Measurements from ENCODE around the gene NKAIN2.
"Not testable (repeated sequence)": the region's sequence is repeated elsewhere in the genome, so short reads cannot be mapped to it uniquely, and the experiment has no call there.

The NKAIN2 gene

GRCh38 chr6:123908797-123909196, 105.1 kb downstream of the NKAIN2 start:
- no peak overlapping the region for H3K4me3 ChIP-seq (ENCODE audit: low read depth, low read length)
- TF ChIP-seq CTCF (IDR thresholded peaks at IDR 0.05; ENCODE audit: low read depth, low read length): no peak
- no peaks in the 10 kb centered on the region for H3K27me3 ChIP-seq
- no peak for DNase-seq
- H3K4me1 ChIP-seq: no peaks in the 10 kb centered on the region
- no peaks in the 10 kb centered on the region for H3K9me3 ChIP-seq
- H3K36me3 ChIP-seq: no peaks in the 10 kb centered on the region

- no peaks in the 10 kb centered on the region for H3K4me1 ChIP-seq
- no peaks in the 10 kb centered on the region for H3K27me3 ChIP-seq
- H3K36me3 ChIP-seq: no peaks in the 10 kb centered on the region
- no peak overlapping the region for H3K4me3 ChIP-seq (ENCODE audit: low read depth, low read length)
- H3K9me3 ChIP-seq: no peaks in the 10 kb centered on the region
- no peak for TF ChIP-seq CTCF (IDR thresholded peaks at IDR 0.05; ENCODE audit: low read depth, low read length)
- no peak for DNase-seq
Measured at GRCh38 chr6:123909989-123910388, 106.3 kb downstream of the NKAIN2 start.

GRCh38 chr6:123913863-123914262, 110.2 kb downstream of the NKAIN2 start:
- TF ChIP-seq CTCF (IDR thresholded peaks at IDR 0.05; ENCODE audit: low read depth, low read length): no peak
- H3K36me3 ChIP-seq: no peaks in the 10 kb centered on the region
- no peaks in the 10 kb centered on the region for H3K9me3 ChIP-seq
- no peak overlapping the region for H3K4me3 ChIP-seq (ENCODE audit: low read depth, low read length)
- H3K4me1 ChIP-seq: no peaks in the 10 kb centered on the region
- H3K27me3 ChIP-seq: no peaks in the 10 kb centered on the region
- DNase-seq: no peak

- not testable (repeated sequence) for DNase-seq; H3K9me3 ChIP-seq; H3K36me3 ChIP-seq; H3K4me3 ChIP-seq (ENCODE audit: low read depth, low read length); H3K27me3 ChIP-seq; H3K4me1 ChIP-seq
Measured at GRCh38 chr6:123923379-123923778, 119.7 kb downstream of the NKAIN2 start.

- Histone ChIP-seq H3K27me3 (no peaks in the 10 kb centered on the region), H3K4me3 (ENCODE audit: low read depth, low read length) (no peak overlapping the region), H3K36me3 (no peaks in the 10 kb centered on the region), H3K4me1 (no peaks in the 10 kb centered on the region), H3K9me3 (no peaks in the 10 kb centered on the region)
- no peak for TF ChIP-seq CTCF (IDR thresholded peaks at IDR 0.05; ENCODE audit: low read depth, low read length)
- DNase-seq: no peak
Measured at GRCh38 chr6:123925350-123925749, 121.7 kb downstream of the NKAIN2 start.

- no peaks in the 10 kb centered on the region for H3K36me3 ChIP-seq
- no peaks in the 10 kb centered on the region for H3K4me1 ChIP-seq
- H3K9me3 ChIP-seq: no peaks in the 10 kb centered on the region
- DNase-seq: no peak
- H3K27me3 ChIP-seq: no peaks in the 10 kb centered on the region
- no peak overlapping the region for H3K4me3 ChIP-seq (ENCODE audit: low read depth, low read length)
- no peak for TF ChIP-seq CTCF (IDR thresholded peaks at IDR 0.05; ENCODE audit: low read depth, low read length)
Measured at GRCh38 chr6:123925842-123926399, 122.3 kb downstream of the NKAIN2 start.

GRCh38 chr6:123928529-123928928, 124.9 kb downstream of the NKAIN2 start:
- Histone ChIP-seq H3K27me3 (no peaks in the 10 kb centered on the region), H3K36me3 (no peaks in the 10 kb centered on the region), H3K4me1 (no peaks in the 10 kb centered on the region), H3K9me3 (no peaks in the 10 kb centered on the region), H3K4me3 (ENCODE audit: low read depth, low read length) (no peak overlapping the region)
- no peak for TF ChIP-seq CTCF (IDR thresholded peaks at IDR 0.05; ENCODE audit: low read depth, low read length)
- DNase-seq: no peak
